ENCODE results near the gene FRMPD2.
A peak's percentile ranks its signal among the peaks of the same experiment; 100 is the strongest.
"Not testable (repeated sequence)": the region's sequence is repeated elsewhere in the genome, so short reads cannot be mapped to it uniquely, and the experiment has no call there.

Gene FRMPD2

DNA sequence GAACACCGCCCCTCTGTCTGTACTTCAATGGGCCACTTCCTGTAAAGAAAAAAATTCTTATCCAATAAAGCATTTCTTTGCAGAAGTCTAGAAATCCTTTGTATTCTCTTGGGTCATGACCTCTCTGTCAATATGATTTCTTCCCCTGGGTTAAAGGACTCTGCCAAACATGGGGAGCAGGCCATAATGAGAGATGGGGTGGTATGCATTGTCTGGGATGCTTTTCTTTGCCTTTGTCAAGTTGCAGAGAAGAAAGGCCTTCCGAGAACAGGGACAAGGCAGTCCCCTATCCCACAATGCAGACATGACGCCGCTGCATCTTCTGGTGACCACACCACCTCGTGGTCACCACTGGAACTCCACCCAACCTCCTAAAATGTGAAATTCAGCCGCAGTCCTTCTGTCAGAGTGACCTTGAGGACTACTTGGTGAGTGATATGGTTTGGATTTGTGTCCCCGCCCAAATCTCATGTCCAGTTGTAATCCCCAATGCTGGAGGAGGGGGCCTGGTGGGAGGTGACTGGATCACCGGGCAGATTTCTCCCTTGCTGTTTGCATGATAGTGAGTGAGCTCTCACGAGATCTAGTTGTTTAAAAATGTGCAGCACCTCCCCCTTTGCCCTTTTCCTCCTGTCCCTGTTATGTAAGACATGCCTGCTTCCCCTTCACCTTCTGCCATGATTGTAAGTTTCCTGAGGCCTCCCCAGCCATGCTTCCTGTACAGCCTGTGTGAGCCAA is 15.2 kb upstream of the FRMPD2 start:
- DNase-seq: peak; percentile 11

DNA sequence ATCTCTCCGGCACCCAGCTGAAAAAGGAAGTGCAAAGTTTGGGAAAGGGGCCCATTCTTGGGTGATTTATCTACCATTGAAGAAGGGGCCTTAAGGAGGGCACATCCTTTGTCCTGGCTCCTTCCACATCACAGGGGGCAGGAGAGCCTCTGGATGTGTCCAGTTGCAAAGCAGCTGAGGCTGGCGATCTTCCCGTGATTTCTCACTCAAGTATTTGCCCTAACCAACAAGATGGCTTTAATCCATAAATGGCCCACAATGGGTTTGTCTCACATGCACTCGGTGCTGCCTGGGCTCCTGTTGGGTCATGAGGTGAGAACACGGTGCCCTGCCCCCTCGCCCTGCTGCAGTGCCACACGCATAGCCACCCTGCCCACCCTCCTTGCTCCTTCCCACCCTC is 14.2 kb upstream of the FRMPD2 start:
- no peak for DNase-seq

DNA sequence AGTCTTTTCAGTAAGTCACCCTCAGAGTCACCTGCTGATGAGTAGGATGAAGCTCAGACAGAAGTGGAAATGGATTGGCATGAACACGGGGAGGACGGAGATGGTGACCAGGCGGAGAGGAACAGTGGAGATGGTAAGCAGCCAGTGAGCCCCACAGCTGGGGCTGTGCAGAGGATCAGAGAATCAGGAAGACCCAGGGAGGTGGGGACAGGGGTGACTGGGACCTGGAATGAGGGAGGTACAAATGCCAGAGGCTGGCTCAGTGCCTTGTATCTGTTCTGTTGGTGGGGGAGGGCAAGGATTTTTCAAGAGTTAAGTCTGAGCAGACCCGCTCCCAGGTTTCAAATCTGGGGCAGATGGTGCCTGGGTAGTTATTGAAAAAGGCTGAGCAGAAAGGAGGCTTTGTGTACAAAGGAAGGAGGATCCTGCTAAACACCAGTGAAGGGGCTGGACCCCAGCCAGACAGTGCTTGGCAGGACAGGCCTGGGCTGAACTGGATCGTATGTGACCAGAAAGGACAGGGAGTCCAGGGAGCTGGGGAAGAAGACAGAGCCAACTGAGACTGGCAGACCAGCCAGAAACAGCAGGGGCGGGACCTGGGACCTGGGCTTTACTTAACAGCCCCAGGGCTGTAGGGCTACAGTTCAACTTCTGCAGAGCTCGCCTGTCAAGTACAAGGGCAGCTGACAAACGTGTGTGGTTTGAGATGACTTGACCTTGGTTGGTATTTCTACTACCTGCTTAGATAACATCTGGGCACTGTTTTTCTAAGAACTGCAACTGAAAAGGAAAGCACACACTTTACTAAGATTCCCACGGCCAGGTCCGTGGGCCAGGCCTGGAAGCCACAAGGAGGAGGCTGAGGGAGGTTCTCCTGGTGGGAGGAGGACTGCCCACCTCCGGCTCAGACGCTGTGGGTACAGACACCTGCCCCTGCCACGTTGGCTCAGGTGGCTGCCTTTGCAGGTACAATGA is 13.2 kb upstream of the FRMPD2 start:
- DNase-seq: peak; percentile 35

- DNase-seq: no peak
Observed at GRCh38 chr10:48286356-48286755, 11.9 kb upstream of the FRMPD2 start.

DNA sequence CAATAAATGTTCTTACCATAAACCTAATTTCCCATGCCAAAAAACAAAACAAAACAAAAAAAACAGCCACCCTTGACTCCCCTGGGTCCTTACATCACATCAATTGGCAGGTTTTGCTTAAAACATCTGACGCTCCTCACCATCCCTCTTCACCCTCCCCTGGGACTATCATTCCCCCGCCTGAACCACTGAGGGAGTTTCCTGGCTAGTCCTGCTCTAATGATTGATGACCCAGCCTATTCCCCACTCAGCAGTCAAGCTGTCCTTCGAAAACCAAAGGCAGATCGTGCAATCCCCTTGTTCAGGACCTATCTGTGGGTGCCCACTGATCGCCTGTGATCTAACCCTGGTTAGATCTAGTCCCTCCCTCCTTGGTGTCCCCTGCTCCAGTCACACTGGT is 11.2 kb upstream of the FRMPD2 start:
- no peak for DNase-seq

- DNase-seq: no peak
Observed at GRCh38 chr10:48284811-48285210, 10.3 kb upstream of the FRMPD2 start.

GRCh38 chr10:48284002-48284546 is 9.6 kb upstream of the FRMPD2 start:
- no peak for DNase-seq

- no peak for DNase-seq
Observed at GRCh38 chr10:48282829-48283228, 8.3 kb upstream of the FRMPD2 start.

DNA sequence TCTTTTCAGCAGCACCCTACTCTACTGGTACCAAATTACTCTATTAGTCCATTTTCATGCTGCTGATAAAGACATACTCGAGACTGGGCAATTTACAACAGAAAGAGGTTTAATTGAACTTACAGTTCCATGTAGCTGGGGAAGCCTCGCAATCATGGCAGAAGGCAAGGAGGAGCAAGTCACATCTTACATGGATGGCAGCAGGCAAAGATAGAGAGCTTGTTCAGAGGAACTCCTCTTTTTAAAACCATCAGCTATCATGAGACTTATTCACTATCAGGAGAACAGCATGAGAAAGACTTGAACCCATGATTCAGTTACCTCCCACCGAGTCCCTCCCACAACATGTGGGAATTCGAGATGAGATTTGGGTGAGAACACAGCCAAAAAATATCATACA is 7.2 kb upstream of the FRMPD2 start:
- not testable (repeated sequence) for DNase-seq

GRCh38 chr10:48279081-48279751 is 4.7 kb upstream of the FRMPD2 start:
- no peak for DNase-seq

DNA sequence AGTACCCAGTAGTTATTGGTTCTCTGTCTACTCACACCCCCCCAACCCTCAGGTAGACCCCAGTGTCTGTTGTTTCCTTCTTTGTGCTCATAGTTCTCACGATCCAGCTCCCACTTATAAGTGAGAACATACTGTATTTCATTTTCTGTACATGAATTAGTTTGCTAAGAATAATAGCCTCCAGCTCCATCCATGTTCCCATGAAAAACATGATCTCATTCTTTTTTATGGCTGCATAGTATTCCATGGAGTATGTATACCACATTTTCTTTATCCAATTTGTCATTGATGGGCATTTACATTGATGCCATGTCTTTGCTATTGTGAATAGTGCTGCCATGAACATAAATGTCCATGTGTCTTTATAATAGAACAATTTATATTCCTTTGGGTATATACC is 2.6 kb upstream of the FRMPD2 start:
- no peak for DNase-seq

DNA sequence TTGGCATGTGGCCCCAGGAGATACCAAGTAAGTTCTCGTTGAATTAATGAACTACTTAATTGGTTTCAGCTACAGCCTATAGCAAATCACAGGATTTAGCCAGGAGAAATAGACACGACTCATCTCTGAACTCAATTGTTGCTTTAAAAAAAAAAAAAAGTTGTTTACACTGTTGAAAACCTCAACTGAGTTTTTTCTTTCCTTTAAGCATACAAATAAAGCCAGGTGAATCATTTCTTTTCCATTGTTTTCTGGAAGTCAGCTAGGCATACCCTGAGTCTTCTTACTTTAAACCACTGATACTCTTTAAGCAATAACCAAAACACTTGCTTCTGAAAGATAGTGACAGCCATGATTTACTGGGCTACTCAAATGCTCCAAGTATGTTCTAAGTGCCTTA is 755 bp downstream of the FRMPD2 start:
- DNase-seq: no peak

DNA sequence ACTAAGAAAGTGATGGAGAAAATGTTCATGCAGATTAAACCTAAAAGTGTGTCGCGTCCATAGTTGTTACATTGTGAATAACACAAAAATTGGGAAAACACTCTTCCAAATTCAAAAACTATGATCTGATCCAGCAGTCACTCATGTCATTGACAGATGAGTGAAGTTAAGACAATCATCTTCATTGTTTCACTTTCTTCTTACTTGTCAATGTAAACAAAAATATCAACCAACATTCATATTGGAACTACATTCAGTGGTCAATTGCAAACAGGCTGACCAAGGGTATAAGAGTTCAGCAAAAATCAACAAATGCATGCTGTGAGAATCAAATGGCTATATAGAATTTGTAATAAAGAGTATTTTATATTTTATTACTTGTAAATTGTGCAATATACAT is 1.8 kb downstream of the FRMPD2 start:
- no peak for DNase-seq

GRCh38 chr10:48271047-48271730 is 3.3 kb downstream of the FRMPD2 start:
- no peak for DNase-seq

DNA sequence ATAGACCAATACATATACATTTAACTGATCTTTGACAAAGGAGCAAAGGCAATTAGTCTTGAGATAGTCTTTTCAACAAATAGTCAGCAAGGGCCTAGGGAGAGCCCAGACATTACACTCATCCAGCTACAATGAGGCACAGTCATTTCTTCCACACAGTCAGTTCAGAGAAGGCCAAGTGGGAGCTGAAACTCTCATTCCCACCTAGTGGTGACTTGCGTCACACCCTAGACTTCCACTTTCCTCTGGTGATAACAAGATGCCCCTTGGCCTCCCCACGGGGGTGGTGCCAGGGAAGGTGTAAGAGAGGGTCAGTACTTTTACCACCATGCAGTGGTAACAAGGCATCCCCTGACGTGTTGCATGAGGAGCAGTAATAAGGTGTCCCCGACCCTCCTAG is 8.0 kb downstream of the FRMPD2 start:
- no peak for DNase-seq

GRCh38 chr10:48258105-48258504 is 16.4 kb downstream of the FRMPD2 start:
- DNase-seq: no peak

DNA sequence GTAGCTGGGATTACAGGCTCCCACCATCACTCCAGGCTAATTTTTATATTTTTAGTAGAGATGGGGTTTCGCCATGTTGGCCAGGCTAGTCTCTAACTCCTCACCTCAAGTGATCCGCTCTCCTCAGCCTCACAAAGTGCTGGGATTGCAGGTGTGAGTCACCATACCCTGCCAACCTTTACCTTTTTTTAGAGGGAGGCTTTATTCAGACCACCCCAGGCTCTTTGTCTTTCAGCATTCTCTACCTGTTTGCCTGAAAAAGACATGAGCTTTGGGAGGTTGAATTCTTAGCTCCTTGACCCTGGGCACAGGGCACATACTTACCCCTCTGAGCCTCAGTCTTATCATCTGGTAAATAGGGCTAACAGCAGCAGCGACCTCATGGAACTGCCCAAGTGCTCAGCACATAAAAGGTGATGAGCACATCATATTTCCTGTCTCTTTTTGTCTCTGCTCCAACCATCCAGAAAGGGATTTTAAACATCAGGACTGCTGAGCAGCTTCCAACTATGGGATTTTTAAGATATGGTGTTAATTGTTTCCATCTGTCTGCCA is 17.0 kb downstream of the FRMPD2 start:
- DNase-seq: no peak

GRCh38 chr10:48255722-48256121 is 18.8 kb downstream of the FRMPD2 start:
- no peak for DNase-seq

- DNase-seq: peak; percentile 90
Observed at GRCh38 chr10:48254750-48255512, 19.6 kb downstream of the FRMPD2 start.

DNA sequence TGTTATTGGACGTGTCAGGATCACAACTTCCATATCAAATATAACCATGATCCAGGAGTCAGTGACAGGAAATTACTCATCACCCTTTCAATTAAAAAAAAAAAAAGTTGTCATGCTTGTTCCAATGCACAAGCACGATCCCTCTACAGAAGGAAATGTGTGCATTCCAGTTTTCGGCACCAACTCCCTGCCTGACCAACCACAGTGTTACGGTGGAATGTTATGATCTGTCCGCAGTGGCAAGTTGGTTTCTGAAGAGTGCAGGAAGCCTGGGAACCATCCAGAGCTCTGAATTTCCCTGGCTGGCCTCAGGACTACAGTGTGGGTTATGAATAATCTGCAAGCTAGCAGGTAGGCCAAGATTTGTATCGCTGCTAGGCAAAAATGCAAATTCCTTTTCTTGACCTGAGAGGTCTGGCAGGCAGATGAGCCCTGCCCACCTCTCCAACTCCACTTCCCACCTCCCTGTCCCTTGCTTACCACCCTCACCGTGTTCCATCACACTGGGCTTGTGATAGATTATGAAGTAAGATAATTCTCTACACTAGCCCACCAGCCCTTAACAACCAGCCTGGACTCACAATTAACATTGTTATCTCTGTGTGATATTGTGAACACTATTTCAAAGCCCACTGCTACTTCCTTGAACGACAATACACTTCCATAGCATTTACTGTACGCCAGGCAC is 20.4 kb downstream of the FRMPD2 start:
- DNase-seq: no peak

GRCh38 chr10:48252354-48252650 is 22.2 kb downstream of the FRMPD2 start:
- DNase-seq: no peak

Data from NCI-H1092 (cell line).